Neural crest cell (in vitro differentiated cells): ENCODE data around the gene NHS. TPM values are rescaled to one million over a fixed set of nuclear protein-coding genes. Genes with fewer than 3 reads are reported as not detected.

Experiments used
- DNase-seq: peaks from one replicate; pipeline ENCODE4 v3.0.0; 2021; ENCODE audit warnings: low read depth, mixed read lengths, low spot score
- H3K27ac Mint-ChIP-seq: one replicate; pipeline ENCODE4 v1.8.0; 2021; ENCODE audit warnings: mild to moderate bottlenecking, mixed read lengths; ENCODE audit not compliant: unreplicated experiment
- H3K27me3 Mint-ChIP-seq: 2 replicates; pipeline ENCODE4 v1.8.0; 2021; ENCODE audit warnings: low read depth, mild to moderate bottlenecking, mixed read lengths
- H3K36me3 Mint-ChIP-seq: 2 replicates; pipeline ENCODE4 v1.8.0; 2021; ENCODE audit warnings: low read depth, mild to moderate bottlenecking, mixed read lengths
- H3K4me1 Mint-ChIP-seq: 2 replicates; pipeline ENCODE4 v1.8.0; 2021; ENCODE audit warnings: mixed read lengths
- H3K4me3 Mint-ChIP-seq: one replicate; pipeline ENCODE4 v1.8.0; 2021; ENCODE audit warnings: mild to moderate bottlenecking, mixed read lengths
- H3K9me3 Mint-ChIP-seq: 2 replicates; pipeline ENCODE4 v1.8.0; 2021; ENCODE audit warnings: mixed read lengths
- CTCF ChIP-seq: fragments of 200-600 bp; sonication (generic); conservative IDR thresholded peaks from 2 replicates; pipeline ENCODE4 v1.5.0; 2021; ENCODE audit warnings: antibody characterized with exemption, mild to moderate bottlenecking
- total RNA-seq: library from RNA; stranded (reverse); gene quantifications from 2 replicates; pipeline ENCODE4 v1.2.1, GENCODE V29; 2021

The NHS gene
- total RNA-seq, 1 donor from 2014 or later: 10.7 TPM

GRCh38 chrX:17361620-17362019 lies 13.4 kb upstream of the NHS start:
- no peaks in the 10 kb centered on the region for H3K36me3 Mint-ChIP-seq

GRCh38 chrX:17368002-17368401 lies 7.0 kb upstream of the NHS start:
- no peak for TF ChIP-seq CTCF
- Mint-ChIP-seq H3K27ac (no peak overlapping the region), H3K4me1 (no peaks in the 10 kb centered on the region), H3K36me3 (no peaks in the 10 kb centered on the region), H3K27me3 (peaks cover 26% of the 10 kb centered on the region), H3K4me3 (no peak overlapping the region), H3K9me3 (peaks cover 2% of the 10 kb centered on the region)
- DNase-seq: no peak

More at GRCh38 chrX:17361620-17362019, 13.4 kb upstream of the NHS start:
- DNase-seq: peak; percentile 38
- peaks cover 6% of the 10 kb centered on the region for H3K4me1 Mint-ChIP-seq
- H3K9me3 Mint-ChIP-seq: peaks cover 7% of the 10 kb centered on the region
- H3K4me3 Mint-ChIP-seq: no peak overlapping the region
- no peaks in the 10 kb centered on the region for H3K27me3 Mint-ChIP-seq
- H3K27ac Mint-ChIP-seq: no peak overlapping the region
- peak; percentile 57 for TF ChIP-seq CTCF

GRCh38 chrX:17369309-17369708 lies 5.7 kb upstream of the NHS start:
- no peaks in the 10 kb centered on the region for H3K36me3 Mint-ChIP-seq
- no peak for DNase-seq
- peaks cover 4% of the 10 kb centered on the region for H3K4me1 Mint-ChIP-seq
- H3K27ac Mint-ChIP-seq: no peak overlapping the region
- no peak overlapping the region for H3K4me3 Mint-ChIP-seq
- no peaks in the 10 kb centered on the region for H3K9me3 Mint-ChIP-seq
- no peak for TF ChIP-seq CTCF
- H3K27me3 Mint-ChIP-seq: peaks cover 38% of the 10 kb centered on the region

GRCh38 chrX:17370191-17370590 lies 4.8 kb upstream of the NHS start:
- Mint-ChIP-seq H3K4me1 (peaks cover 10% of the 10 kb centered on the region), H3K9me3 (no peaks in the 10 kb centered on the region), H3K4me3 (no peak overlapping the region), H3K27me3 (peaks cover 44% of the 10 kb centered on the region), H3K27ac (no peak overlapping the region), H3K36me3 (no peaks in the 10 kb centered on the region)
- no peak for TF ChIP-seq CTCF
- no peak for DNase-seq

GRCh38 chrX:17372052-17372451 lies 2.9 kb upstream of the NHS start:
- DNase-seq: no peak
- no peak overlapping the region for H3K27ac Mint-ChIP-seq
- no peaks in the 10 kb centered on the region for H3K9me3 Mint-ChIP-seq
- peak overlapping the region; percentile 31 for H3K4me3 Mint-ChIP-seq
- H3K36me3 Mint-ChIP-seq: no peaks in the 10 kb centered on the region
- TF ChIP-seq CTCF: no peak
- H3K27me3 Mint-ChIP-seq: peaks cover 58% of the 10 kb centered on the region
- peaks cover 14% of the 10 kb centered on the region for H3K4me1 Mint-ChIP-seq

GRCh38 chrX:17373337-17373736 lies 1.7 kb upstream of the NHS start:
- no peaks in the 10 kb centered on the region for H3K36me3 Mint-ChIP-seq
- H3K27me3 Mint-ChIP-seq: peaks cover 71% of the 10 kb centered on the region
- peak overlapping the region; percentile 95 for H3K4me3 Mint-ChIP-seq

More at GRCh38 chrX:17373337-17373736, 1.7 kb upstream of the NHS start:
- TF ChIP-seq CTCF: no peak
- no peak for DNase-seq
- peaks cover 22% of the 10 kb centered on the region for H3K4me1 Mint-ChIP-seq
- no peaks in the 10 kb centered on the region for H3K9me3 Mint-ChIP-seq
- no peak overlapping the region for H3K27ac Mint-ChIP-seq
